WERI-Rb-1 (cell line): ENCODE results near the gene MAFG.
A peak's percentile ranks its signal among the peaks of the same experiment; 100 is the strongest.

Experiments
- DNase-seq: peaks from one replicate; pipeline ENCODE4 v3.0.0-alpha.2; 2020
- H3K27ac ChIP-seq: fragments of 250-450 bp; sonication (Bioruptor Pico); 2 replicates; pipeline ENCODE4 v1.5.1; 2020; ENCODE audit warnings: mild to moderate bottlenecking, moderate library complexity
- H3K27me3 ChIP-seq: fragments of 250-450 bp; sonication (Bioruptor Pico); 2 replicates; pipeline ENCODE4 v1.5.1; 2021; ENCODE audit warnings: mild to moderate bottlenecking, low read depth, moderate library complexity; ENCODE audit not compliant: insufficient read depth, severe bottlenecking
- H3K36me3 ChIP-seq: fragments of 250-450 bp; sonication (Bioruptor Pico); 2 replicates; pipeline ENCODE4 v1.5.1; 2020; ENCODE audit warnings: mild to moderate bottlenecking, moderate library complexity
- H3K4me3 ChIP-seq: 2 replicates; pipeline ENCODE4 v1.5.1; 2011; ENCODE audit warnings: low read depth, mild to moderate bottlenecking, control low read depth, low read length
- H3K9me3 ChIP-seq: fragments of 250-450 bp; sonication (Bioruptor Pico); 2 replicates; pipeline ENCODE4 v1.5.1; 2021; ENCODE audit warnings: mild to moderate bottlenecking, moderate library complexity; ENCODE audit not compliant: severe bottlenecking
- TF ChIP-seq, protein P1 (sequence below): IDR thresholded peaks from 2 replicates; pipeline ENCODE4 v1.5.1; 2011; ENCODE audit warnings: low read depth, mild to moderate bottlenecking, control low read depth, inconsistent platforms, low read length

MAFG gene

DNA sequence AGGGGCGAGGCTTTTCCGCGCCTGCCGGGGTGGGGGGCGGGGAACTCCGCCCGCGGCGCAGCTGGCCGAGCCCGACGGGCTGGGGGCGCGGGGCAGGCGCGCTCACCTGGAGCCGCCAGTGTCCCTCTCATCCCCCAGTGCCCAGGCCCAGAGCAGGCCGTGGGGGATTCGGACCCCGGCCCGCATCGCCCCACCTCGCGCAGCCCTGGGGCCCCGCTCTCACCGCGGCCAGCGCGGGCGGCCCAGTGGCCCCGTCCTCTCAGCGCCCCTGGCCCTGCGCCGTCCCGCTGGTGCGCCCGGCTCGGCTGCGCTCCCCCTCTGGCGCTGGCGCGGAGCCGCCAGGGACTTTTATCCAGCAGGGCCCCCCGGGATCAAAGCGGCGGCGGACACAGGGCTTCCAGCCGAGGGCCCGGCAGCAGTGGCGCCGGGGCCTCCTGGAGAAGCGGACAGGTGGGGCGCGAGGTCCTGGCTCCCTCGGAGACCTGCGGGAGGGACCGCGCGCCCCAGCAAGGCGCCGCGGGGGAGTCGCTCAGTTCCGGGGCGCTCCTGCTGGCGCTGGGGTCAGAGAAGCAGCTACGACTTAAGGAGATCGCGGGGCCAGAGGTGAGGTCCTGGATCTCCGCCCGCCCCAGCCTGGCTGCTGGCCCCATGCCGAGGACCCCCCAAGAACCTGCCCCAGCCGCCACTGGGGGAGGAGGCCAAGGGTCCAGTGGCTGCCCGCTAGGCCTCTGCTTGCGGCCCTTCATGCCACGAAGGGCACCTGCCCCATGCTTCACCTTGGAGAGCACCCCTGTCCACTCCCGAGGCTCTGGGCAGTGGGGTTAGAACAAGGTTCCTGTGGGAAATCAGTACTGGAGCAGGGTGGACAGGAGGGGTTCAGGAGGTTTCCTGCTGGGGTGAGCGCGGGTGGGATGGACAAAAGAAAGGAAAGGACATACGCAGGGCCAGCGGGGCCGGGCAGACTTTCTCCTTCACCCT is 34.3 kb upstream of the MAFG start:
- H3K27ac ChIP-seq = no peak overlapping the region
- peaks cover 7% of the 10 kb centered on the region for H3K27me3 ChIP-seq
- no peak for DNase-seq
- H3K4me3 ChIP-seq = no peak overlapping the region
- peaks cover 8% of the 10 kb centered on the region; the same call in 1 of the 2 replicates for H3K36me3 ChIP-seq
- TF ChIP-seq, protein P1, sequence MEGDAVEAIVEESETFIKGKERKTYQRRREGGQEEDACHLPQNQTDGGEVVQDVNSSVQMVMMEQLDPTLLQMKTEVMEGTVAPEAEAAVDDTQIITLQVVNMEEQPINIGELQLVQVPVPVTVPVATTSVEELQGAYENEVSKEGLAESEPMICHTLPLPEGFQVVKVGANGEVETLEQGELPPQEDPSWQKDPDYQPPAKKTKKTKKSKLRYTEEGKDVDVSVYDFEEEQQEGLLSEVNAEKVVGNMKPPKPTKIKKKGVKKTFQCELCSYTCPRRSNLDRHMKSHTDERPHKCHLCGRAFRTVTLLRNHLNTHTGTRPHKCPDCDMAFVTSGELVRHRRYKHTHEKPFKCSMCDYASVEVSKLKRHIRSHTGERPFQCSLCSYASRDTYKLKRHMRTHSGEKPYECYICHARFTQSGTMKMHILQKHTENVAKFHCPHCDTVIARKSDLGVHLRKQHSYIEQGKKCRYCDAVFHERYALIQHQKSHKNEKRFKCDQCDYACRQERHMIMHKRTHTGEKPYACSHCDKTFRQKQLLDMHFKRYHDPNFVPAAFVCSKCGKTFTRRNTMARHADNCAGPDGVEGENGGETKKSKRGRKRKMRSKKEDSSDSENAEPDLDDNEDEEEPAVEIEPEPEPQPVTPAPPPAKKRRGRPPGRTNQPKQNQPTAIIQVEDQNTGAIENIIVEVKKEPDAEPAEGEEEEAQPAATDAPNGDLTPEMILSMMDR = no peak
- H3K9me3 ChIP-seq = no peaks in the 10 kb centered on the region

GRCh38 chr17:81961087-81961511 is 33.6 kb upstream of the MAFG start, which contains the start of gene NOTUM:
Gene NOTUM, minus strand, starts transcription at chr17:81961187. Its CDS starts 278 bp downstream, at chr17:81960909.
- H3K4me3 ChIP-seq = peak within 1 kb of the TSS; percentile 63
- peak; percentile 72 for DNase-seq
- peaks cover 7% of the 10 kb centered on the region for H3K27me3 ChIP-seq
- no peaks in the 10 kb centered on the region for H3K9me3 ChIP-seq
- TF ChIP-seq, protein P1 = peak; percentile 48
- H3K27ac ChIP-seq = peak within 1 kb of the TSS; percentile 3
- H3K36me3 ChIP-seq = peaks cover 12% of the 10 kb centered on the region; the same call in 1 of the 2 replicates

GRCh38 chr17:81960130-81960958 is 32.8 kb upstream of the MAFG start:
- Histone ChIP-seq H3K4me3 (peak overlapping the region; percentile 63), H3K27me3 (peaks cover 7% of the 10 kb centered on the region), H3K36me3 (peaks cover 14% of the 10 kb centered on the region; the same call in 1 of the 2 replicates), H3K27ac (peak overlapping the region; percentile 3), H3K9me3 (no peaks in the 10 kb centered on the region)
- peak; percentile 57 for DNase-seq
- TF ChIP-seq, protein P1 = no peak

- H3K9me3 ChIP-seq = no peaks in the 10 kb centered on the region
- peak; percentile 84 for DNase-seq
- peaks cover 14% of the 10 kb centered on the region; the same call in 1 of the 2 replicates for H3K36me3 ChIP-seq
- peaks cover 7% of the 10 kb centered on the region for H3K27me3 ChIP-seq
- peak overlapping the region; percentile 58 for H3K27ac ChIP-seq
- H3K4me3 ChIP-seq = peak overlapping the region; percentile 63
- TF ChIP-seq, protein P1 = peak; percentile 86
Measured at GRCh38 chr17:81959362-81960129, 32.0 kb upstream of the MAFG start.

DNA sequence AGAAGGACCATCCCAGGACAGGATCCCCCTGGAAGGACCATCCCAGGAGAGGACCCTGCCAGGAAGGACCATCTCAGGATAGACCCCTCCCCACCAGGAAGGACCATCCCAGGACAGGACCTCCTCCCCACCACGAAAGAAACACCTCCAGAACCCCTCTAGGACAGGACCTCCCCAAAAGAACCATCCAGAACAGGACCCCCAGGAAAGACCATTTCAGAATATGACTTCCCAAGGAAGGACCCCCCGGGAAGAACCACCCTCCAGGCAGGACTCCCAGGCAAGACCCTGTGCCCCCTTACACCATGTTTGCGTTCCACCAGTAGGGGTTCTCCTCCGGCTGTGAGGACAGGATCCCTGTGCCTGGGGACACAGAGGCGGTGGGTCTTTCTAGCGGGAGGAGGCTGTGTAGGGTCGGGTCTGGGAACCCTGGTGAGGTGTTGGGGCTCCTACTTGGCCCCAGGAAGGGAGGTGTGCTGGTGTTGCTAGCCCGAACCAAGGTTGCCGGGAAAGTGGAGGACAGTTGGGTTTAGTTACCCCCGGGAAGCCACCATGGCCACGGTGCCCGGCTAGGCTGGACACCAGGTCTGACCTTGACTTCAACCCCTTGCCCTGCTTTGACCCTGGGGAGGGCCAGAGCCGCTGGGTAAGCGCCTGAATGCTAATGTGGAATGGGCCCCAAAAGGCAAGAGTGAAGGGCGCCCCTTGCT is 31.3 kb upstream of the MAFG start:
- no peak for DNase-seq
- H3K36me3 ChIP-seq = peaks cover 16% of the 10 kb centered on the region
- peaks cover 7% of the 10 kb centered on the region for H3K27me3 ChIP-seq
- H3K9me3 ChIP-seq = no peaks in the 10 kb centered on the region
- TF ChIP-seq, protein P1 = peak; percentile 35; the same call in 1 of the 2 replicates
- H3K27ac ChIP-seq = peak overlapping the region; percentile 58
- H3K4me3 ChIP-seq = peak overlapping the region; percentile 33
